Coronary artery (tissue), 2 donors: ENCODE data around the gene VPS26A.

Source experiments
- DNase-seq: peaks from one replicate; pipeline ENCODE4 v3.0.0-alpha.2; 2017; ENCODE audit warnings: low spot score
- H3K27ac ChIP-seq, 2 donors: fragments of 200-600 bp; sonication (generic); one replicate each; pipeline ENCODE4 v1.5.1; 2016 to 2019
- H3K4me3 ChIP-seq: fragments of 200-600 bp; sonication (generic); 2 replicates; pipeline ENCODE4 v1.5.1; 2016; ENCODE audit warnings: mild to moderate bottlenecking, moderate library complexity
- CTCF ChIP-seq: fragments of 200-600 bp; sonication (generic); IDR thresholded peaks from one replicate; pipeline ENCODE4 v1.5.1; 2019; ENCODE audit warnings: antibody characterized with exemption

The VPS26A gene

GRCh38 chr10:69092959-69093850, 30.8 kb upstream of the VPS26A start:
- DNase-seq = no peak
- TF ChIP-seq CTCF = no peak
- Histone ChIP-seq H3K4me3 (no peak overlapping the region), H3K27ac (no peak overlapping the region)

GRCh38 chr10:69093933-69094332, 30.0 kb upstream of the VPS26A start:
- H3K27ac ChIP-seq = no peak overlapping the region
- DNase-seq = no peak
- TF ChIP-seq CTCF = no peak
- no peak overlapping the region for H3K4me3 ChIP-seq

- no peak for DNase-seq
- no peak for TF ChIP-seq CTCF
Observed at GRCh38 chr10:69096045-69096444, 27.9 kb upstream of the VPS26A start.

GRCh38 chr10:69097729-69098128, 26.2 kb upstream of the VPS26A start:
- no peak overlapping the region for H3K27ac ChIP-seq
- H3K4me3 ChIP-seq = no peak overlapping the region
- no peak for DNase-seq
- TF ChIP-seq CTCF = no peak

More at GRCh38 chr10:69096045-69096444, 27.9 kb upstream of the VPS26A start:
- no peak overlapping the region for H3K27ac ChIP-seq
- no peak overlapping the region for H3K4me3 ChIP-seq

- no peak for TF ChIP-seq CTCF
- DNase-seq = no peak
- no peak overlapping the region for H3K4me3 ChIP-seq
- no peak overlapping the region for H3K27ac ChIP-seq
Observed at GRCh38 chr10:69100136-69100872, 23.7 kb upstream of the VPS26A start.

- peak; percentile 38 for DNase-seq
- TF ChIP-seq CTCF = no peak
- no peak overlapping the region for H3K27ac ChIP-seq
- no peak overlapping the region for H3K4me3 ChIP-seq
Observed at GRCh38 chr10:69101451-69102095, 22.4 kb upstream of the VPS26A start.
